Measurements from ENCODE around the gene CNBD2. TPM values are rescaled to one million over a fixed set of nuclear protein-coding genes. Genes with fewer than 3 reads are reported as not detected.
"Not testable (repeated sequence)": the region's sequence is repeated elsewhere in the genome, so short reads cannot be mapped to it uniquely, and the experiment has no call there.

Gene CNBD2
- polyA plus RNA-seq, 3 donors, result 8.0 to 11.3 (median 9.3) TPM

DNA sequence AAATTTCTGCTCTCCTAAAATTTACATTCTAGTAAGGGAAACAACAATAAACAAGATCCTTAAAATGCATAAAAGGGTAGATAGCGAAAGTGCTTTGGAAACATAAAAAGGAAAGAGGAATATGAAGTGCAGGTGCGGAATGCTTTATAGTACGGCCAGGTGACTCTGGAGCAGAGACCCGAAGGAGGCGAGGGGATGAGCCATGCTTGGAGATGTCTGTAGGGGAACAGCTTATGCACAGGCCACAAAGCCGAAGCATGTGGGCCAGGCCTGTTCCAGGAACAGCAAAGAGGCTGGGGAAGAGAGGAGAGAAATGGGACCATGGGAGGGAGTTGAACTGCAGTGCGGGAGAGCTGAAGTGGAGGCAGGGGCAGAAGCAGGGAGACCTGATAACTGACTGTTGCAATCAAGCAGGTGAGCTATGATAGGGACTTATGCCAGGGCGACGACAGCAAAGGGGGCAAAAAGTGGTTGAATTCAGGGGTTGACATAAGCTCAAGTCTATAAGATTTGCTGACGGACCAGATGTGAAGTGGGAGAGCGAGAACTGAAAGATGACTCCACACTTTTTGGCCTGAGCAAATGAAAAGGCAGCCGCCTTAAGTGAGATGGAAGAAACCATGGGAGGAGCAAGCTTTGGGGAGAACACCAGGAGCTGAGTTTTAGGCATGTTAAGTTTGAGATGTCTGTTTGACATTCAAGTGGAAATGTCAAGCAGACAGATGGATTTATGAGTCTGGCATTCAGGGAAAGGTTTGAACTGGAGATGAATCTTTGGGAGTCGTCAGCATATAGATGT, 83.1 kb downstream of the CNBD2 start:
- TF ChIP-seq, protein P1, sequence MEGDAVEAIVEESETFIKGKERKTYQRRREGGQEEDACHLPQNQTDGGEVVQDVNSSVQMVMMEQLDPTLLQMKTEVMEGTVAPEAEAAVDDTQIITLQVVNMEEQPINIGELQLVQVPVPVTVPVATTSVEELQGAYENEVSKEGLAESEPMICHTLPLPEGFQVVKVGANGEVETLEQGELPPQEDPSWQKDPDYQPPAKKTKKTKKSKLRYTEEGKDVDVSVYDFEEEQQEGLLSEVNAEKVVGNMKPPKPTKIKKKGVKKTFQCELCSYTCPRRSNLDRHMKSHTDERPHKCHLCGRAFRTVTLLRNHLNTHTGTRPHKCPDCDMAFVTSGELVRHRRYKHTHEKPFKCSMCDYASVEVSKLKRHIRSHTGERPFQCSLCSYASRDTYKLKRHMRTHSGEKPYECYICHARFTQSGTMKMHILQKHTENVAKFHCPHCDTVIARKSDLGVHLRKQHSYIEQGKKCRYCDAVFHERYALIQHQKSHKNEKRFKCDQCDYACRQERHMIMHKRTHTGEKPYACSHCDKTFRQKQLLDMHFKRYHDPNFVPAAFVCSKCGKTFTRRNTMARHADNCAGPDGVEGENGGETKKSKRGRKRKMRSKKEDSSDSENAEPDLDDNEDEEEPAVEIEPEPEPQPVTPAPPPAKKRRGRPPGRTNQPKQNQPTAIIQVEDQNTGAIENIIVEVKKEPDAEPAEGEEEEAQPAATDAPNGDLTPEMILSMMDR (IDR thresholded peaks at IDR 0.05), result no peak
- no peak for DNase-seq
- Mint-ChIP-seq H3K27me3 (ENCODE audit: low read depth in 3 of 3) (peaks cover 0 to 5% (median 2%) of the 10 kb centered on the region in 3 donors), H3K4me3 (peak overlapping the region; percentile 86 to 96), H3K4me1 (peaks cover 38% of the 10 kb centered on the region), H3K9me3 (peaks cover 0 to 2% (median 0%) of the 10 kb centered on the region in 7 donors), H3K36me3 (peaks cover 4 to 13% of the 10 kb centered on the region in 2 donors), H3K27ac (peak overlapping the region; percentile 88 to 97 (median 93))
- peaks cover 0 to 5% of the 10 kb centered on the region in 2 donors for H3K36me3 ChIP-seq (replicated peaks in 1 of 2; ENCODE audit: control insufficient read depth in 1 of 2, insufficient read depth in 2 of 2, low read length in 2 of 2)
- H3K9me3 ChIP-seq (replicated peaks in 1 of 2; ENCODE audit: control insufficient read depth in 1 of 2, insufficient read depth in 1 of 2, low read length in 2 of 2), result no peaks in the 10 kb centered on the region
- peaks cover 40% of the 10 kb centered on the region for H3K79me2 ChIP-seq (ENCODE audit: insufficient read depth, low read length)
- WGBS (ENCODE audit: insufficient coverage), result 79% methylated on average over 13 of the region's 13 CpGs
- H3K27ac ChIP-seq (ENCODE audit: low read depth in 1 of 2, low read length in 2 of 2), result peak overlapping the region; percentile 94 to 96
- H3K4me1 ChIP-seq (ENCODE audit: control insufficient read depth in 1 of 2, insufficient read depth in 2 of 2, low read length in 2 of 2), result peaks cover 9 to 16% of the 10 kb centered on the region in 2 donors
- intact Hi-C loops (cut with micrococcal nuclease), result no loop called here
- peaks cover 16% of the 10 kb centered on the region for H4K20me1 ChIP-seq (ENCODE audit: insufficient read depth, low read length)
- peak overlapping the region; percentile 99 for H3K9ac ChIP-seq (ENCODE audit: insufficient read depth, low read length, poor library complexity, severe bottlenecking)
- H3K4me2 ChIP-seq (replicated peaks; ENCODE audit: extremely low read depth, low read length, poor library complexity, severe bottlenecking), result peak overlapping the region; percentile 79
- H2AFZ ChIP-seq (ENCODE audit: insufficient read depth, low read depth, low read length, poor library complexity, severe bottlenecking), result peak overlapping the region; percentile 79
- peak overlapping the region; percentile 82 to 90 (median 87) for H3K4me3 ChIP-seq (replicated peaks in 1 of 3; ENCODE audit: low read depth in 2 of 3, low read length in 3 of 3)
- H3K27me3 ChIP-seq (ENCODE audit: control insufficient read depth in 2 of 2, insufficient read depth in 2 of 2, low read length in 2 of 2), result no peaks in the 10 kb centered on the region

DNA sequence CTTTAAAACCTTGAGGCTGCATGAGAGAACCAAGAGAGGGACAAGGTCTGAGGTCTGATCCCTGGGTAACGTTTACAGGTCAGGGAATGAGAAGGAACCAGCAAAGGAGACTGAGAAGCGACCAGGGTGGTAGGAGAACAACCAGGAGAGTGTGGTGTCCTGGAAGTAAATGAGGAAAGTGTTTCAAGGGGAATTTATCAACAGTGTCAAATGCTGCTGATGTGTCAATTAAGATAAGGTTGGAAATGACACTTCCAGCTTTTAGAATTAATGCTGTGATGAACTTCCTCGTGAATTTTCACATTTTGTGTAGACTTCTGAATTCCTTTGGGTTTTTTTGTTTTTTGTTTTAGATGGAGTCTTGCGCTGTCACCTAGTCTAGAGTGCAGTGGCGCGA, 83.7 kb downstream of the CNBD2 start:
- Histone ChIP-seq H3K36me3 (replicated peaks in 1 of 2; ENCODE audit: control insufficient read depth in 1 of 2, insufficient read depth in 2 of 2, low read length in 2 of 2) (peaks cover 0 to 5% of the 10 kb centered on the region in 2 donors), H3K4me1 (ENCODE audit: control insufficient read depth in 1 of 2, insufficient read depth in 2 of 2, low read length in 2 of 2) (peaks cover 9 to 16% of the 10 kb centered on the region in 2 donors), H3K27me3 (ENCODE audit: control insufficient read depth in 2 of 2, insufficient read depth in 2 of 2, low read length in 2 of 2) (no peaks in the 10 kb centered on the region), H3K9me3 (replicated peaks in 1 of 2; ENCODE audit: control insufficient read depth in 1 of 2, insufficient read depth in 1 of 2, low read length in 2 of 2) (no peaks in the 10 kb centered on the region), H4K20me1 (ENCODE audit: insufficient read depth, low read length) (peaks cover 10% of the 10 kb centered on the region), H3K79me2 (ENCODE audit: insufficient read depth, low read length) (peaks cover 36% of the 10 kb centered on the region), H3K9ac (ENCODE audit: insufficient read depth, low read length, poor library complexity, severe bottlenecking) (no peak overlapping the region), H2AFZ (ENCODE audit: insufficient read depth, low read depth, low read length, poor library complexity, severe bottlenecking) (peak overlapping the region; percentile 79), H3K4me3 (replicated peaks in 1 of 3; ENCODE audit: low read depth in 2 of 3, low read length in 3 of 3) (no peak overlapping the region), H3K4me2 (replicated peaks; ENCODE audit: extremely low read depth, low read length, poor library complexity, severe bottlenecking) (no peak overlapping the region), H3K27ac (ENCODE audit: low read depth in 1 of 2, low read length in 2 of 2) (no peak overlapping the region)
- Mint-ChIP-seq H3K4me1 (peaks cover 33% of the 10 kb centered on the region), H3K9me3 (peaks cover 0 to 2% (median 0%) of the 10 kb centered on the region in 7 donors), H3K27ac (peak overlapping the region in 4 of 7 donors; percentile 8 to 88 (median 22)), H3K4me3 (no peak overlapping the region), H3K36me3 (peaks cover 4 to 10% of the 10 kb centered on the region in 2 donors), H3K27me3 (ENCODE audit: low read depth in 3 of 3) (peaks cover 0 to 5% (median 2%) of the 10 kb centered on the region in 3 donors)
- WGBS (ENCODE audit: insufficient coverage), result 85% methylated on average over 2 of the region's 6 CpGs
- intact Hi-C loops (cut with micrococcal nuclease), result no loop called here
- no peak for DNase-seq
- TF ChIP-seq, protein P1 (IDR thresholded peaks at IDR 0.05), result no peak

DNA sequence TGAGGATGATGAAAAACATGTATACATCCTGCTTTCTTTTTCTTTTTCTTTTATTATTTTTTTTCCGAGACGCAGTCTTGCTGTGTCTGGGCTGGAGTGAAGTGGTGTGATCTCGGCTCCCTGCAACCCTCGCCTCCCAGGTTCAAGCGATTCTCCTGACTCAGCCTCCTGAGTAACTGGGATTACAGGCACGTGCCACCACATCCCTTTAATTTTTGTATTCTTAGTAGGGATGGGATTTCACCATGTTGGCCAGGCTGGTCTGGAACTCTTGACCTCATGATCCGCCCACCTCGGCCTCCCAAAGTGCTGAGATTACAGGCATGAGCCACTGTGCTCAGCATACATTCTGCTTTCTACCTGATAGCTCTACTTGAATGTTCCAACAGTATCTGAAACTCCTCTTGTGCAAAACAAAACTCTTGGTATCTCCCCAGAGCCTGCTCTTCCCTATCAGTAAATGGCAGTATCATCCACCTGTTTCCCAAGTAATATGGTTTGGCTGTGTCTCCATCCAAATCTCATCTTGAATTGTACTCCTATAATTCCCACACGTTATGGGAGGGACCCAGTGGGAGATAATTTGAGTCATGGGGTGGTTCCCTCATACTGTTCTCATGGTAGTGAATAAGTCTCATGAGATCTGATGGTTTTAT, 85.6 kb downstream of the CNBD2 start:
- DNase-seq; H3K4me3 ChIP-seq (replicated peaks in 1 of 3; ENCODE audit: low read depth in 2 of 3, low read length in 3 of 3); H3K9ac ChIP-seq (ENCODE audit: insufficient read depth, low read length, poor library complexity, severe bottlenecking); H3K27me3 ChIP-seq (ENCODE audit: control insufficient read depth in 2 of 2, insufficient read depth in 2 of 2, low read length in 2 of 2); H3K9me3 ChIP-seq (replicated peaks in 1 of 2; ENCODE audit: control insufficient read depth in 1 of 2, insufficient read depth in 1 of 2, low read length in 2 of 2); H3K4me3 Mint-ChIP-seq; H3K9me3 Mint-ChIP-seq; H2AFZ ChIP-seq (ENCODE audit: insufficient read depth, low read depth, low read length, poor library complexity, severe bottlenecking); H3K4me2 ChIP-seq (replicated peaks; ENCODE audit: extremely low read depth, low read length, poor library complexity, severe bottlenecking); H3K36me3 Mint-ChIP-seq; H4K20me1 ChIP-seq (ENCODE audit: insufficient read depth, low read length); H3K27me3 Mint-ChIP-seq (ENCODE audit: low read depth in 3 of 3); H3K4me1 ChIP-seq (ENCODE audit: control insufficient read depth in 1 of 2, insufficient read depth in 2 of 2, low read length in 2 of 2); intact Hi-C loops (cut with micrococcal nuclease); H3K27ac Mint-ChIP-seq; H3K36me3 ChIP-seq (replicated peaks in 1 of 2; ENCODE audit: control insufficient read depth in 1 of 2, insufficient read depth in 2 of 2, low read length in 2 of 2); H3K27ac ChIP-seq (ENCODE audit: low read depth in 1 of 2, low read length in 2 of 2): not testable (repeated sequence)
- peaks cover 17% of the 10 kb centered on the region for H3K79me2 ChIP-seq (ENCODE audit: insufficient read depth, low read length)
- peaks cover 20% of the 10 kb centered on the region for H3K4me1 Mint-ChIP-seq
- WGBS (ENCODE audit: insufficient coverage), result 90% methylated on average over 5 of the region's 9 CpGs

Measured in CD14-positive monocyte (primary cell).